GM12878 (cell line): ENCODE data around the gene PCP2. TPM values are rescaled to one million over a fixed set of nuclear protein-coding genes. Genes with fewer than 3 reads are reported as not detected.

ENCODE experiments used
- BHLHE40 ChIP-seq, 2 experiments: fragments of 450-650 bp in 1 of 2; IDR thresholded peaks; 2 replicates each; pipeline ENCODE4 v1.6.1; 2011 to 2017; ENCODE audit warnings: low read depth in 2 of 2, borderline replicate concordance in 1 of 2, improper control_type of control experiment in 1 of 2, low read length in 1 of 2, mild to moderate bottlenecking in 1 of 2
- CHD2 ChIP-seq: IDR thresholded peaks from 2 replicates; pipeline ENCODE4 v1.6.1; 2011; ENCODE audit warnings: low read depth, low read length, improper control_type of control experiment, borderline replicate concordance
- CREB1 ChIP-seq: IDR thresholded peaks from 2 replicates; pipeline ENCODE4 v1.6.1; 2012; ENCODE audit warnings: low read depth, mild to moderate bottlenecking, inconsistent platforms
- HCFC1 ChIP-seq: fragments of 150-350 bp; IDR thresholded peaks from 2 replicates; pipeline ENCODE4 v1.6.1; 2014; ENCODE audit warnings: low read length
- HDGF ChIP-seq: fragments of 450-650 bp; IDR thresholded peaks from 2 replicates; pipeline ENCODE4 v1.6.1; 2016; ENCODE audit warnings: antibody characterized with exemption
- LARP7 ChIP-seq: fragments of 450-650 bp; IDR thresholded peaks from 2 replicates; pipeline ENCODE4 v1.6.1; 2017; ENCODE audit warnings: mild to moderate bottlenecking
- NRF1 ChIP-seq: conservative IDR thresholded peaks from 2 replicates; pipeline ENCODE4 v1.6.1; 2011; ENCODE audit warnings: mild to moderate bottlenecking, low read depth, low read length, improper control_type of control experiment
- POLR2A ChIP-seq: IDR thresholded peaks from 2 replicates; pipeline ENCODE4 v1.6.1; 2011; ENCODE audit warnings: low read depth, mild to moderate bottlenecking, low read length
- POLR2AphosphoS2 ChIP-seq: IDR thresholded peaks from 2 replicates; pipeline ENCODE4 v1.6.1; 2011; ENCODE audit warnings: low read depth, mild to moderate bottlenecking, low read length, improper control_type of control experiment, moderate library complexity
- POU2F2 ChIP-seq: IDR thresholded peaks from 3 replicates; pipeline ENCODE4 v1.6.1; 2011; ENCODE audit warnings: low read depth, mild to moderate bottlenecking, low read length, borderline replicate concordance
- RBBP5 ChIP-seq: fragments of 200-600 bp; sonication (generic); conservative IDR thresholded peaks from 2 replicates; pipeline ENCODE4 v1.6.1; 2016
- RELA ChIP-seq: fragments of 450-650 bp; IDR thresholded peaks from 2 replicates; pipeline ENCODE4 v1.8.0; 2014; ENCODE audit warnings: borderline replicate concordance; ENCODE audit not compliant: partially characterized antibody
- REST ChIP-seq: IDR thresholded peaks from 2 replicates; pipeline ENCODE4 v1.6.1; 2012; ENCODE audit warnings: mild to moderate bottlenecking, low read depth, low read length
- SIN3A ChIP-seq: IDR thresholded peaks from 2 replicates; pipeline ENCODE4 v1.6.1; 2012; ENCODE audit warnings: low read depth, low read length, improper control_type of control experiment
- SMARCA5 ChIP-seq: fragments of 450-650 bp; IDR thresholded peaks from 2 replicates; pipeline ENCODE4 v1.6.1; 2017; ENCODE audit warnings: mild to moderate bottlenecking
- SP1 ChIP-seq: IDR thresholded peaks from one replicate; pipeline ENCODE4 v1.6.1; 2011; ENCODE audit warnings: low read depth, low read length
- SUPT20H ChIP-seq: IDR thresholded peaks from 2 replicates; pipeline ENCODE4 v1.6.1; 2011; ENCODE audit warnings: low read depth, mild to moderate bottlenecking, low read length, moderate library complexity, borderline replicate concordance; ENCODE audit not compliant: control insufficient read depth
- TAF1 ChIP-seq: IDR thresholded peaks from 2 replicates; pipeline ENCODE4 v1.6.1; 2011; ENCODE audit warnings: mild to moderate bottlenecking, low read depth, low read length, borderline replicate concordance
- TCF3 ChIP-seq: IDR thresholded peaks from 2 replicates; pipeline ENCODE4 v1.6.1; 2012; ENCODE audit warnings: low read depth, mild to moderate bottlenecking, low read length, borderline replicate concordance; ENCODE audit not compliant: insufficient read depth
- YY1 ChIP-seq: IDR thresholded peaks from 2 replicates; pipeline ENCODE4 v1.6.1; 2011; ENCODE audit warnings: low read depth, mild to moderate bottlenecking, low read length
- polyA plus RNA-seq, 11 experiments: library from polyadenylated mRNA; depleted of rRNA in 4 of 11; unstranded in 6 of 11; stranded (reverse) in 5 of 11; fragments of >200 nt; fragmentation: Nextera tagmentation in 4 of 11; fragmentation: Illumina TruSeq in 1 of 11; extraction: Ambion mirVana in 4 of 11; extraction: Trizol in 1 of 11; gene quantifications; 1 replicate in 1 of 11; 2 replicates in 10 of 11; pipeline versions ENCODE4 v1.2.1 to v1.2.3, GENCODE V29; 2011 to 2016; ENCODE audit warnings: inconsistent platforms in 2 of 11, missing spikeins in 2 of 11, low read depth in 1 of 11
- total RNA-seq, 4 experiments: library from RNA; depleted of rRNA in 3 of 4; stranded (reverse); fragments of >200 nt in 3 of 4; fragmentation: Illumina TruSeq in 1 of 4; extraction: Trizol in 1 of 4; gene quantifications; 2 replicates each; pipeline versions ENCODE4 v1.2.1 to v1.2.3, GENCODE V29; 2013 to 2021
- TF ChIP-seq, protein P1 (sequence below): fragments of 450-650 bp; IDR thresholded peaks from 2 replicates; pipeline ENCODE4 v1.6.1; 2016; ENCODE audit warnings: mild to moderate bottlenecking, moderate library complexity, borderline replicate concordance
- TF ChIP-seq, protein P2 (sequence below): fragments of 450-650 bp; IDR thresholded peaks from 2 replicates; pipeline ENCODE4 v1.6.1; 2017; ENCODE audit warnings: borderline replicate concordance

Gene PCP2
- total and polyA plus RNA-seq, 10 of the 15 experiments (the other 5 are each of a cell fraction or from before 2014, with no cell fraction given), result 0.10 to 0.62 (median 0.31) TPM; not detected in 5

- TF ChIP-seq, protein P1, sequence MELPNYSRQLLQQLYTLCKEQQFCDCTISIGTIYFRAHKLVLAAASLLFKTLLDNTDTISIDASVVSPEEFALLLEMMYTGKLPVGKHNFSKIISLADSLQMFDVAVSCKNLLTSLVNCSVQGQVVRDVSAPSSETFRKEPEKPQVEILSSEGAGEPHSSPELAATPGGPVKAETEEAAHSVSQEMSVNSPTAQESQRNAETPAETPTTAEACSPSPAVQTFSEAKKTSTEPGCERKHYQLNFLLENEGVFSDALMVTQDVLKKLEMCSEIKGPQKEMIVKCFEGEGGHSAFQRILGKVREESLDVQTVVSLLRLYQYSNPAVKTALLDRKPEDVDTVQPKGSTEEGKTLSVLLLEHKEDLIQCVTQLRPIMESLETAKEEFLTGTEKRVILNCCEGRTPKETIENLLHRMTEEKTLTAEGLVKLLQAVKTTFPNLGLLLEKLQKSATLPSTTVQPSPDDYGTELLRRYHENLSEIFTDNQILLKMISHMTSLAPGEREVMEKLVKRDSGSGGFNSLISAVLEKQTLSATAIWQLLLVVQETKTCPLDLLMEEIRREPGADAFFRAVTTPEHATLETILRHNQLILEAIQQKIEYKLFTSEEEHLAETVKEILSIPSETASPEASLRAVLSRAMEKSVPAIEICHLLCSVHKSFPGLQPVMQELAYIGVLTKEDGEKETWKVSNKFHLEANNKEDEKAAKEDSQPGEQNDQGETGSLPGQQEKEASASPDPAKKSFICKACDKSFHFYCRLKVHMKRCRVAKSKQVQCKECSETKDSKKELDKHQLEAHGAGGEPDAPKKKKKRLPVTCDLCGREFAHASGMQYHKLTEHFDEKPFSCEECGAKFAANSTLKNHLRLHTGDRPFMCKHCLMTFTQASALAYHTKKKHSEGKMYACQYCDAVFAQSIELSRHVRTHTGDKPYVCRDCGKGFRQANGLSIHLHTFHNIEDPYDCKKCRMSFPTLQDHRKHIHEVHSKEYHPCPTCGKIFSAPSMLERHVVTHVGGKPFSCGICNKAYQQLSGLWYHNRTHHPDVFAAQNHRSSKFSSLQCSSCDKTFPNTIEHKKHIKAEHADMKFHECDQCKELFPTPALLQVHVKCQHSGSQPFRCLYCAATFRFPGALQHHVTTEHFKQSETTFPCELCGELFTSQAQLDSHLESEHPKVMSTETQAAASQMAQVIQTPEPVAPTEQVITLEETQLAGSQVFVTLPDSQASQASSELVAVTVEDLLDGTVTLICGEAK, result 0 out of 2 replicates have a peak, but pooled peaks have one; percentile 35
- TF ChIP-seq SMARCA5 (peak; percentile 72; the same call in 1 of the 2 replicates), POLR2A (peak; percentile 92), SUPT20H (no peak), RELA (no peak), POLR2AphosphoS2 (peak; percentile 60; the same call in 1 of the 2 replicates), TAF1 (peak; percentile 94), BHLHE40 (IDR thresholded peaks at IDR 0.05; ENCODE audit: borderline replicate concordance in 1 of 2, low read depth in 2 of 2, low read length in 1 of 2) (peak in 1 of 2 experiments; percentile 29; a peak in 1 of 4 replicates), NRF1 (0 out of 2 replicates have a peak, but pooled peaks have one; percentile 22), LARP7 (0 out of 2 replicates have a peak, but pooled peaks have one; percentile 19), YY1 (peak; percentile 95), CHD2 (0 out of 2 replicates have a peak, but pooled peaks have one; percentile 39), REST (no peak), HCFC1 (peak; percentile 22; the same call in 1 of the 2 replicates), TCF3 (0 out of 2 replicates have a peak, but pooled peaks have one; percentile 16), HDGF (0 out of 2 replicates have a peak, but pooled peaks have one; percentile 48), POU2F2 (peak; percentile 57; the same call in 1 of the 3 replicates), RBBP5 (no peak), SP1 (peak; percentile 19), CREB1 (peak; percentile 88), SIN3A (peak; percentile 52; the same call in 1 of the 2 replicates)
- TF ChIP-seq, protein P2, sequence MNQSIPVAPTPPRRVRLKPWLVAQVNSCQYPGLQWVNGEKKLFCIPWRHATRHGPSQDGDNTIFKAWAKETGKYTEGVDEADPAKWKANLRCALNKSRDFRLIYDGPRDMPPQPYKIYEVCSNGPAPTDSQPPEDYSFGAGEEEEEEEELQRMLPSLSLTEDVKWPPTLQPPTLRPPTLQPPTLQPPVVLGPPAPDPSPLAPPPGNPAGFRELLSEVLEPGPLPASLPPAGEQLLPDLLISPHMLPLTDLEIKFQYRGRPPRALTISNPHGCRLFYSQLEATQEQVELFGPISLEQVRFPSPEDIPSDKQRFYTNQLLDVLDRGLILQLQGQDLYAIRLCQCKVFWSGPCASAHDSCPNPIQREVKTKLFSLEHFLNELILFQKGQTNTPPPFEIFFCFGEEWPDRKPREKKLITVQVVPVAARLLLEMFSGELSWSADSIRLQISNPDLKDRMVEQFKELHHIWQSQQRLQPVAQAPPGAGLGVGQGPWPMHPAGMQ, result no peak
These were observed 3.3 kb upstream of the PCP2 start, which contains the start of gene STXBP2 (continued) for GRCh38 chr19:7636691-7637373.
